ENCODE data around the gene MIOX.
"Not testable (repeated sequence)": the region's sequence is repeated elsewhere in the genome, so short reads cannot be mapped to it uniquely, and the experiment has no call there.

Gene MIOX

GRCh38 chr22:50517495-50518260 lies 31.0 kb downstream of the MIOX start:
- no peak for DNase-seq

- DNase-seq = no peak
Observed at GRCh38 chr22:50518606-50519005, 31.9 kb downstream of the MIOX start.

- no peak for DNase-seq
Observed at GRCh38 chr22:50519151-50519550, 32.5 kb downstream of the MIOX start.

GRCh38 chr22:50520184-50520583 lies 33.5 kb downstream of the MIOX start:
- not testable (repeated sequence) for DNase-seq

- no peak for DNase-seq
Observed at GRCh38 chr22:50520826-50521453, 34.3 kb downstream of the MIOX start.

GRCh38 chr22:50521710-50522109 lies 35.1 kb downstream of the MIOX start:
- no peak for DNase-seq

- DNase-seq = no peak
Observed at GRCh38 chr22:50522208-50522805, 35.6 kb downstream of the MIOX start.

- DNase-seq = no peak
Observed at GRCh38 chr22:50522806-50523438, 36.3 kb downstream of the MIOX start.

- DNase-seq = no peak
Observed at GRCh38 chr22:50523458-50523805, 36.8 kb downstream of the MIOX start.

- no peak for DNase-seq
Observed at GRCh38 chr22:50523806-50524675, 37.4 kb downstream of the MIOX start.

- no peak for DNase-seq
Observed at GRCh38 chr22:50524676-50525103, 38.0 kb downstream of the MIOX start.

GRCh38 chr22:50525104-50525857 lies 38.6 kb downstream of the MIOX start, which contains the start of gene SCO2:
TSS of gene SCO2 (minus strand) at chr22:50525598. CDS start at chr22:50524411, 1,187 bp downstream.
- DNase-seq = peak; percentile 14 to 59

- no peak for DNase-seq
Observed at GRCh38 chr22:50525858-50526107, 39.1 kb downstream of the MIOX start.

GRCh38 chr22:50526108-50526833 lies 39.6 kb downstream of the MIOX start:
- DNase-seq = no peak

GRCh38 chr22:50526834-50527801 lies 40.5 kb downstream of the MIOX start:
- DNase-seq = no peak

- DNase-seq = no peak
Observed at GRCh38 chr22:50527921-50528681, 41.4 kb downstream of the MIOX start.

GRCh38 chr22:50528682-50529415 lies 42.2 kb downstream of the MIOX start:
- DNase-seq = no peak

GRCh38 chr22:50529416-50529896 lies 42.8 kb downstream of the MIOX start:
- DNase-seq = no peak

All from NCI-H187 (cell line).